AG09319 (cell line): ENCODE measurements around the gene ARHGAP20.
A peak's percentile ranks its signal among the peaks of the same experiment; 100 is the strongest.

ENCODE experiments used
- DNase-seq: peaks from one replicate; pipeline ENCODE4 v3.0.0-alpha.2; 2010; ENCODE audit warnings: low read depth; ENCODE audit errors: extremely low read depth
- CTCF ChIP-seq: IDR thresholded peaks from 2 replicates; pipeline ENCODE4 v1.5.1; 2011; ENCODE audit warnings: low read depth, mild to moderate bottlenecking, inconsistent platforms, low read length, moderate library complexity

ARHGAP20 gene

DNA sequence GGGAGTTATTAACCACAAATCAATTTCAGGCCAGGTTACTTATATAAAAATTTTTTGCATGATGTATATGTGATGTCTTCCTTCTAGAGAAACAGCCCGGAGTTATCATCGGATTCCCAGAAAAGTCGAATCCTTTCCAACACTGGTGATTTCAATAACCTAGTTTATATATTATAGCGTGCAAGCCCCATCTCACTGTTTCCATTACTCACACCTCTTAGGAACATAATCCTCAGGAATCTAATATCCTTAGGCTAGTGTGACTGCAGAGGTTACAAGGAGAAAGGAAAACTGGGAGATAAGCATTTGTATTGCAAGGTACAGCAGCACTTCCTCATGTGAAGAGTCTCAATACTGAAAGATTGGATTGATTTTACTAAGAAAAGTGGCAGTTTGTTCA is 20.3 kb downstream of the ARHGAP20 start:
- TF ChIP-seq CTCF: no peak
- no peak for DNase-seq

GRCh38 chr11:110689306-110689705 is 22.9 kb downstream of the ARHGAP20 start:
- TF ChIP-seq CTCF: no peak
- DNase-seq: no peak

DNA sequence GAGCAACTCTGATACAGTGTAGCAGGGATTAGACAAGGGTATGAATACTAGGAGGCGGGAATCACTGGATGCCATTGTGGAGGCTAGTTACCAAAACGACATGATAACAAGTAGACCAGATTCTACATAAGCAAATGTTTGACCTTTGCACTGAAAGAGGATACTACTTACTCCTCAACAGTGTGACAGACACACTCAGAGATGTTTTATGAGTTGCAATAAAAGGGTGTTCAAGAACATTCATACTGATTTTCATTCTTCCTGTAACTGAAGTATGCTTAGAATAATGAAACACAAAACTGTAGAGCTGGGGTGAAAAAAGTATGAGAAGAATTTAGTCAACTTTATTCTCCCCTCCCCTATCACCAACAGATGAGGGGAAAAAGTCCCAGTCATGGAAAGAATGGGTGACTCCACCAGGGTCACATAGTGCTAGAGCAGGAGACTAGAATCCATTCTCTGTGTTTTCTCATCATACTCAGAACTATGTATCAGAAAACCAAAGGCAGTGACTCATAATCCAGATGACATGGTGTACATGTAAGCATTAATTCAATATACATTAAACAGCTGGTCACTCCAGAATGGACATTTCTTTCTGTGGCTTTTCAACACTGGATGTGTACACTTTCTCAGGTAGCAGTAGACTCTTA is 32.8 kb downstream of the ARHGAP20 start:
- TF ChIP-seq CTCF: no peak
- no peak for DNase-seq

DNA sequence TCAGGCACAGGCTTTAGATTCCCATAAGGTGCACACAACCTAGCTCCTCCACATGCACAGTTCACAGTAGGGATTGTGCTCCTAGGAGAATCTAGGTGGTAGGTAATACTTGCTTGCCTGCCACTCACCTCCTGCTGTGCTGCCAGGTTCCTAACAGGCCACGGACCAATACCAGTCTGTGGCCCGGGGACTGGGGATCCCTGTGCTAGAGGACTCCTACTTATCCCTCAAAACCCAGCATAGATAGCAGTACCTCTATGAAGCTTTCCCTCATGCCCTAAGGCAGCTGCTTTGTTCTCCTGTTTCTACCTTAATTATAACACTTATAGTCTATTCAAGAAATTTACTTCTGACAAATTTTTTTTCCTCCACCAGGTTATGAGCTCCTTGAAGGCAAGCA is 36.7 kb downstream of the ARHGAP20 start:
- no peak for TF ChIP-seq CTCF
- no peak for DNase-seq

GRCh38 chr11:110665689-110666465 is 46.4 kb downstream of the ARHGAP20 start:
- TF ChIP-seq CTCF: no peak
- DNase-seq: no peak

DNA sequence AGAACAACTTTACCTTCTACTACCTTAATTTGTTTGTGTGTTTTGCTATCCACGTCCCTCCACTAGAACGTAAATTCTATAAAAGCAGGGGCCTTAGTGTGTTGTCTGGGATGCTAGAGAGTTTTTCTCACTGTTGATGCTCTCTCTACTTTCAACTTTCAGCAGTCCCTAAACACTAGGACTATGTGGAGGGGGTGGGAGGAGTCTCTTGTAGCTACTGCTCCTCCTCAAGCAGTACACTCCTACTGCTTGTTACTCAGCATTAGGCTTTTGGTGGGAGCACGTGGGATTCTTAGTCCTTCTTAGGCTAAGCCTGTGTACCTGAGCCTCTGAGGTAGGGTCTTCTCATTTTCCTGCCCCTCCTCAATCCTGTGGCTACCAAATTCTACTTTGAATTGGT is 56.3 kb downstream of the ARHGAP20 start:
- TF ChIP-seq CTCF: no peak
- no peak for DNase-seq

DNA sequence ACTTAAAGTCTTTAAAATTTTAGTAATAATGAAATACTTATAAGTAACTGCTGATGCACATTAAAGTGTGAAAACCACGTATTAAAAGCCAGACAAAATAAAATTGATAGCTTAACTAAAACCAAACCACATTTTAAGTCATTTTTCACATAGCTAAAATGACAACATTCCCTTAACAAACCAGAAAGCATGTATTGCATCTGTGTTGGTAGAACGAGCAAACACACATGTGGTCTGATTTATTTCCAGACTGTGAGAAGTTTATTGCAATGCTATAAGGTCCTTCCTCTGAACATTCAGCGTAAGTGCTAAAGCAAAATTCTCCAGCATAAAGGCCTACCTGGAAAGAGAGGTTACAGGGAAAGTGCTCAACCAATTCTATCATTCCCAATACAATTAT is 57.8 kb downstream of the ARHGAP20 start:
- DNase-seq: peak; percentile 2
- TF ChIP-seq CTCF: no peak
